HL-60 (cell line): ENCODE data around the gene ENPP7.

Experiments
- CTCF ChIP-seq: IDR thresholded peaks from one replicate; pipeline ENCODE4 v1.5.1; 2011; ENCODE audit warnings: low read length, control low read depth, inconsistent platforms; ENCODE audit not compliant: insufficient read depth
- POLR2AphosphoS5 ChIP-seq: IDR thresholded peaks from 2 replicates; pipeline ENCODE4 v1.6.1; 2012; ENCODE audit warnings: low read depth

- TF ChIP-seq CTCF (no peak), POLR2AphosphoS5 (no peak)
These were observed 47.4 kb upstream of the ENPP7 start for GRCh38 chr17:79683365-79683764.
